Mesendoderm (in vitro differentiated cells): ENCODE results near the gene EFCAB6.

Experiments
- DNase-seq: peaks from one replicate; pipeline ENCODE4 v3.0.0; 2013
- H2AK5ac ChIP-seq: 2 replicates; pipeline ENCODE4 v1.6.1; 2013; ENCODE audit warnings: low read length, inconsistent platforms
- H2BK120ac ChIP-seq: 2 replicates; pipeline ENCODE4 v1.6.1; 2013; ENCODE audit warnings: low read depth, mild to moderate bottlenecking, low read length, moderate library complexity, mixed read lengths
- H2BK15ac ChIP-seq: replicated peaks from 2 replicates; pipeline ENCODE4 v1.6.1; 2013; ENCODE audit warnings: low read depth, mild to moderate bottlenecking, moderate library complexity
- H2BK5ac ChIP-seq: 2 replicates; pipeline ENCODE4 v1.6.1; 2013; ENCODE audit warnings: low read length, inconsistent platforms
- H3K18ac ChIP-seq: 2 replicates; pipeline ENCODE4 v1.6.1; 2013; ENCODE audit warnings: mild to moderate bottlenecking, low read length, mixed read lengths
- H3K23ac ChIP-seq: one replicate; pipeline ENCODE4 v1.6.1; 2013; ENCODE audit warnings: low read length
- H3K27ac ChIP-seq: 2 replicates; pipeline ENCODE4 v1.5.1; 2013; ENCODE audit warnings: low read depth, mild to moderate bottlenecking, inconsistent platforms, low read length, moderate library complexity
- H3K27me3 ChIP-seq: 2 replicates; pipeline ENCODE4 v1.6.1; 2013; ENCODE audit warnings: low read length, control low read depth, mild to moderate bottlenecking, inconsistent platforms; ENCODE audit not compliant: insufficient read depth, poor library complexity
- H3K36me3 ChIP-seq: 2 replicates; pipeline ENCODE4 v1.6.1; 2013; ENCODE audit warnings: low read length, inconsistent platforms; ENCODE audit not compliant: control insufficient read depth, insufficient read depth
- H3K4ac ChIP-seq: one replicate; pipeline ENCODE4 v1.6.1; 2013; ENCODE audit warnings: low read depth, mild to moderate bottlenecking, low read length, moderate library complexity
- H3K4me1 ChIP-seq: 2 replicates; pipeline ENCODE4 v1.6.1; 2013; ENCODE audit warnings: low read depth, low read length, inconsistent platforms; ENCODE audit not compliant: control insufficient read depth
- H3K4me2 ChIP-seq: 2 replicates; pipeline ENCODE4 v1.6.1; 2013; ENCODE audit warnings: low read length
- H3K4me3 ChIP-seq: 2 replicates; pipeline ENCODE4 v1.5.1; 2013; ENCODE audit warnings: mild to moderate bottlenecking, low read length
- H3K56ac ChIP-seq: one replicate; pipeline ENCODE4 v1.6.1; 2013; ENCODE audit warnings: low read length
- H3K79me1 ChIP-seq: 2 replicates; pipeline ENCODE4 v1.6.1; 2013; ENCODE audit warnings: low read length, inconsistent platforms
- H3K79me2 ChIP-seq: 2 replicates; pipeline ENCODE4 v1.6.1; 2013; ENCODE audit warnings: mild to moderate bottlenecking, low read length; ENCODE audit not compliant: control insufficient read depth, insufficient read depth
- H3K9ac ChIP-seq: 2 replicates; pipeline ENCODE4 v1.6.1; 2013; ENCODE audit warnings: low read length, inconsistent platforms
- H4K5ac ChIP-seq: one replicate; pipeline ENCODE4 v1.6.1; 2013; ENCODE audit warnings: low read length
- H4K8ac ChIP-seq: one replicate; pipeline ENCODE4 v1.6.1; 2013; ENCODE audit warnings: low read depth, mild to moderate bottlenecking, control low read depth, low read length, moderate library complexity
- WGBS: extraction: QIAGEN DNeasy Blood & Tissue Kit; methylation state at CpG from one replicate; pipeline ENCODE4 v1.1.7; 2013; ENCODE audit warnings: low lambda C conversion rate, missing lambda C conversion rate; ENCODE audit not compliant: insufficient coverage; ENCODE audit errors: extremely low coverage; 5-methylcytosine and 5-hydroxymethylcytosine counted together

The EFCAB6 gene

GRCh38 chr22:43840431-43840830, 28.3 kb upstream of the EFCAB6 start:
- no peak overlapping the region for H4K5ac ChIP-seq
- no peak overlapping the region for H3K18ac ChIP-seq
- H2BK5ac ChIP-seq: no peak overlapping the region
- no peak overlapping the region for H3K56ac ChIP-seq
- H2BK120ac ChIP-seq: no peak overlapping the region
- no peak overlapping the region for H3K4me3 ChIP-seq
- H3K4me2 ChIP-seq: no peak overlapping the region
- H3K9ac ChIP-seq: no peak overlapping the region
- H2BK15ac ChIP-seq: no peak overlapping the region
- DNase-seq: no peak
- no peaks in the 10 kb centered on the region for H3K4me1 ChIP-seq
- no peak overlapping the region for H4K8ac ChIP-seq
- H3K79me1 ChIP-seq: peaks cover 5% of the 10 kb centered on the region
- no peaks in the 10 kb centered on the region for H3K27me3 ChIP-seq
- WGBS: no CpG with 5 or more reads among the region's 13 CpGs
- H3K4ac ChIP-seq: no peak overlapping the region
- H2AK5ac ChIP-seq: no peak overlapping the region
- H3K27ac ChIP-seq: no peak overlapping the region
- no peak overlapping the region for H3K23ac ChIP-seq
- H3K36me3 ChIP-seq: no peaks in the 10 kb centered on the region
- peaks cover 2% of the 10 kb centered on the region for H3K79me2 ChIP-seq

- Histone ChIP-seq H3K4ac (no peak overlapping the region), H3K4me1 (no peaks in the 10 kb centered on the region), H3K27ac (no peak overlapping the region), H4K8ac (no peak overlapping the region), H3K4me2 (no peak overlapping the region), H3K79me1 (peaks cover 5% of the 10 kb centered on the region), H2BK120ac (no peak overlapping the region), H2BK5ac (no peak overlapping the region), H3K79me2 (peaks cover 2% of the 10 kb centered on the region), H3K27me3 (no peaks in the 10 kb centered on the region), H2AK5ac (no peak overlapping the region), H4K5ac (no peak overlapping the region), H3K23ac (no peak overlapping the region), H3K36me3 (no peaks in the 10 kb centered on the region), H2BK15ac (no peak overlapping the region), H3K56ac (no peak overlapping the region), H3K9ac (no peak overlapping the region), H3K18ac (no peak overlapping the region), H3K4me3 (no peak overlapping the region)
- no peak for DNase-seq
- WGBS: no CpG with 5 or more reads among the region's 8 CpGs
These were observed 27.7 kb upstream of the EFCAB6 start for GRCh38 chr22:43839781-43840180.

GRCh38 chr22:43838571-43839307, 26.6 kb upstream of the EFCAB6 start:
- Histone ChIP-seq H3K9ac (no peak overlapping the region), H3K23ac (no peak overlapping the region), H3K79me2 (no peaks in the 10 kb centered on the region), H2BK15ac (no peak overlapping the region), H3K56ac (no peak overlapping the region), H3K4me3 (no peak overlapping the region), H3K18ac (no peak overlapping the region), H4K5ac (no peak overlapping the region), H4K8ac (no peak overlapping the region), H3K4me1 (no peaks in the 10 kb centered on the region), H2AK5ac (no peak overlapping the region), H3K79me1 (peaks cover 1% of the 10 kb centered on the region), H3K27ac (no peak overlapping the region), H3K36me3 (no peaks in the 10 kb centered on the region), H2BK120ac (no peak overlapping the region), H3K27me3 (no peaks in the 10 kb centered on the region), H3K4ac (no peak overlapping the region), H3K4me2 (no peak overlapping the region), H2BK5ac (no peak overlapping the region)
- DNase-seq: no peak
- no CpG with 5 or more reads among the region's 25 CpGs for WGBS

GRCh38 chr22:43838161-43838560, 26.1 kb upstream of the EFCAB6 start:
- no CpG with 5 or more reads among the region's 10 CpGs for WGBS
- H4K8ac ChIP-seq: no peak overlapping the region

GRCh38 chr22:43837666-43838065, 25.6 kb upstream of the EFCAB6 start:
- DNase-seq: no peak
- Histone ChIP-seq H3K18ac (no peak overlapping the region), H2BK5ac (no peak overlapping the region), H3K4me3 (no peak overlapping the region), H3K9ac (no peak overlapping the region), H3K36me3 (no peaks in the 10 kb centered on the region), H3K79me1 (peaks cover 1% of the 10 kb centered on the region), H2BK120ac (no peak overlapping the region), H2BK15ac (no peak overlapping the region), H4K8ac (no peak overlapping the region), H4K5ac (no peak overlapping the region), H3K79me2 (no peaks in the 10 kb centered on the region), H3K56ac (no peak overlapping the region), H3K4me1 (no peaks in the 10 kb centered on the region), H3K27me3 (no peaks in the 10 kb centered on the region), H2AK5ac (no peak overlapping the region), H3K4me2 (no peak overlapping the region), H3K23ac (no peak overlapping the region), H3K27ac (no peak overlapping the region), H3K4ac (no peak overlapping the region)
- WGBS: no CpG with 5 or more reads among the region's 9 CpGs

More at GRCh38 chr22:43838161-43838560, 26.1 kb upstream of the EFCAB6 start:
- H3K4me1 ChIP-seq: no peaks in the 10 kb centered on the region
- H3K18ac ChIP-seq: no peak overlapping the region
- H2AK5ac ChIP-seq: no peak overlapping the region
- H3K9ac ChIP-seq: no peak overlapping the region
- no peak overlapping the region for H3K4me3 ChIP-seq
- H3K23ac ChIP-seq: no peak overlapping the region
- H3K27me3 ChIP-seq: no peaks in the 10 kb centered on the region
- no peak for DNase-seq
- H3K79me2 ChIP-seq: no peaks in the 10 kb centered on the region
- no peaks in the 10 kb centered on the region for H3K36me3 ChIP-seq
- H2BK5ac ChIP-seq: no peak overlapping the region
- no peak overlapping the region for H3K4ac ChIP-seq
- H3K56ac ChIP-seq: no peak overlapping the region
- H3K4me2 ChIP-seq: no peak overlapping the region
- peaks cover 1% of the 10 kb centered on the region for H3K79me1 ChIP-seq
- H4K5ac ChIP-seq: no peak overlapping the region
- H2BK120ac ChIP-seq: no peak overlapping the region
- H2BK15ac ChIP-seq: no peak overlapping the region
- H3K27ac ChIP-seq: no peak overlapping the region

- Histone ChIP-seq H3K79me1 (no peaks in the 10 kb centered on the region), H3K4me2 (no peak overlapping the region), H2BK15ac (no peak overlapping the region), H4K5ac (no peak overlapping the region), H2BK120ac (no peak overlapping the region), H3K79me2 (no peaks in the 10 kb centered on the region), H3K56ac (no peak overlapping the region), H2BK5ac (no peak overlapping the region), H3K27ac (no peak overlapping the region), H3K27me3 (no peaks in the 10 kb centered on the region), H3K23ac (no peak overlapping the region), H3K4ac (no peak overlapping the region), H3K4me1 (no peaks in the 10 kb centered on the region), H3K4me3 (no peak overlapping the region), H3K9ac (no peak overlapping the region), H4K8ac (no peak overlapping the region), H3K18ac (no peak overlapping the region), H3K36me3 (no peaks in the 10 kb centered on the region), H2AK5ac (no peak overlapping the region)
- WGBS: no CpG with 5 or more reads among the region's 13 CpGs
- DNase-seq: no peak
These were observed 23.6 kb upstream of the EFCAB6 start for GRCh38 chr22:43835736-43836135.
